Left cardiac atrium (tissue), 4 donors: Measurements from ENCODE around the gene CREB1. TPM values are rescaled to one million over a fixed set of nuclear protein-coding genes. Genes with fewer than 3 reads are reported as not detected.

Experiments used
- ATAC-seq, 2 donors: fragments of 200-7000 bp; cut with Tn5 transposase; one replicate each; pipeline ENCODE4 v1.9.1; 2020; ENCODE audit warnings: mild to moderate bottlenecking in 2 of 2, moderate library complexity in 2 of 2
- DNase-seq: peaks from one replicate; pipeline ENCODE4 v3.0.0-alpha.2; 2020
- intact Hi-C, 2 donors: fragments of 100-400 bp; cut with DNase I; formaldehyde crosslinking; loops; one replicate each; pipeline versions ENCODE4 v1.14.1 to v1.15.1; 2022 to 2023
- total RNA-seq, 2 donors: library from RNA; stranded (reverse); fragmentation: NEBNext Ultra II Directional; extraction: Animal tissue kit (Norgen Biotek cat#: 25700); gene quantifications; one replicate each; pipeline ENCODE4 v1.2.1, GENCODE V29; 2021
- donor health status: DM: no; HTN: yes; CAD: no.
- donor health status: DM: no; HTN: yes; CAD: no; lungs with severe emphysema.
- donor health status: DM: yes; HTN: yes; CAD: no.
- donor health status: Dilated cardiomyopathy.

CREB1 gene
- total RNA-seq, 2 donors from 2014 or later = 40.4 to 40.6 TPM

GRCh38 chr2:207589143-207589542 lies 59.4 kb downstream of the CREB1 start:
- intact Hi-C loops = no loop called here

GRCh38 chr2:207593277-207593676 lies 63.5 kb downstream of the CREB1 start:
- ATAC-seq = no peak
- DNase-seq = no peak
- intact Hi-C loops = no loop called here

More at GRCh38 chr2:207589143-207589542, 59.4 kb downstream of the CREB1 start:
- no peak for ATAC-seq
- no peak for DNase-seq

GRCh38 chr2:207594264-207594663 lies 64.5 kb downstream of the CREB1 start:
- intact Hi-C loops = no loop called here
- DNase-seq = no peak
- ATAC-seq = no peak

GRCh38 chr2:207594731-207595130 lies 65.0 kb downstream of the CREB1 start:
- DNase-seq (no peak), ATAC-seq (no peak)
- intact Hi-C loops = no loop called here

- no peak for DNase-seq
- no peak for ATAC-seq
- intact Hi-C loops = no loop called here
Observed at GRCh38 chr2:207599636-207600035, 69.9 kb downstream of the CREB1 start.

GRCh38 chr2:207600231-207600630 lies 70.5 kb downstream of the CREB1 start:
- intact Hi-C loops = no loop called here
- DNase-seq = no peak
- ATAC-seq = no peak

- intact Hi-C loops = no loop called here
- no peak for ATAC-seq
- DNase-seq = no peak
Observed at GRCh38 chr2:207601774-207602173, 72.0 kb downstream of the CREB1 start.

DNA sequence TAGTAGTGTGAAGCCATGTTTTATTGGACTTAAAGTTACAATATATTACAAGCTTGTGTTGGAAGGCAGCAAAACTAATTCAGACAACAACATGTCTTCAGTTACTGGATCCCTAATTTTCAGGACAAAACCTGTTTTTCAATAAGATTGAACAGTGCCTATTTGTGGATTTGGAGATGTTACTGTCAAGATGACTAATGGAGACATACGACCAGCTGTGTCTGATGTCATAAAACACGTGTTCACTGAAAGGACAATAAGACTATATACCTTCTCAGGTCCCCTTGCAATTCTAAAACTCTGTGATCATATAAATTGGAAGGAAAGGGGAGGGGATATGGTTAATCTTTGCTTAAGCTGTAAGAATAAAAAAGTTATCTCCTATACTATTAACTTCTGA lies 73.7 kb downstream of the CREB1 start:
- DNase-seq (no peak), ATAC-seq (no peak)
- intact Hi-C loops = no loop called here

GRCh38 chr2:207606399-207606798 lies 76.6 kb downstream of the CREB1 start:
- ATAC-seq = no peak
- intact Hi-C loops = no loop called here

DNA sequence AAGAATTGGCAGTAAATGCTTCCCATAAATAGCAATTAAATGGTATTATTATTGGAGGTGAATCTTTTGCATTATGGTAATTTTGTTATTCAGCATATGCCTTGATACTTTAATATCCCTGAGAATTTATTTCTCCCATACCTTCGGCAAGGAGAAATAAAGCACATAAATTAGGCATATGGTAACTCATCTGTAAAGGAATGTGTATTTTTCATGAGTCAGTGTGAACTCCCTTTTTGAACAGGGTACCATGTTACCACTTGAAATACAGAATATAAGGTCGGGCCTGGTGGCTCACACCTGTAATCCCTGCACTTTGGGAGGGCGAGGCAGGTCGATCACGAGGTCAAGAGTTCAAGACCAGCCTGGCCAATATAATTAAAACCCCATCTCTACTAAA lies 77.1 kb downstream of the CREB1 start:
- intact Hi-C loops = no loop called here
- DNase-seq = no peak
- ATAC-seq = no peak

More at GRCh38 chr2:207606399-207606798, 76.6 kb downstream of the CREB1 start:
- no peak for DNase-seq

GRCh38 chr2:207612714-207613113 lies 83.0 kb downstream of the CREB1 start:
- no peak for ATAC-seq
- intact Hi-C loops = no loop called here
- DNase-seq = no peak

DNA sequence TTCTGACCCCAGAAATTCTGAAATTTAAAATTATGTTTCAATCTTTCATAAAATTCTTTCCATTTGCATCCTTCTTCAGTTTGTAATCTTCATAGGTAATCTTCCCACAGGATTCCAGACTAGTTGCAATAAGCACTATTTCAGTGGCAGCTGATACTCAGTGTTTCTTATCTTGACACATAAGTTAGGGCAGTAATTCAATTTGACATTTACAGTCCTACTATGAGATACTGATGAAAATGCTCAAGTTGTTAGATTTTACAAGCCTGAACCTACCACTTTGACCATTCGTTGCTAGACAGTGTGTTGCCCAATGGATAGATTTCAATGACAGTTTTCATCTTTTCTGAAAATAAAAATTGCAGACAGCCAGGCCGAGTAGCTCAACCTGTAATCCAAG lies 85.1 kb downstream of the CREB1 start:
- DNase-seq = no peak
- no peak for ATAC-seq
- intact Hi-C loops = no loop called here

- peak in 1 of 2 donors; percentile 71 for ATAC-seq
- intact Hi-C loops = no loop called here
- no peak for DNase-seq
Observed at GRCh38 chr2:207616185-207616584, 86.4 kb downstream of the CREB1 start.

DNA sequence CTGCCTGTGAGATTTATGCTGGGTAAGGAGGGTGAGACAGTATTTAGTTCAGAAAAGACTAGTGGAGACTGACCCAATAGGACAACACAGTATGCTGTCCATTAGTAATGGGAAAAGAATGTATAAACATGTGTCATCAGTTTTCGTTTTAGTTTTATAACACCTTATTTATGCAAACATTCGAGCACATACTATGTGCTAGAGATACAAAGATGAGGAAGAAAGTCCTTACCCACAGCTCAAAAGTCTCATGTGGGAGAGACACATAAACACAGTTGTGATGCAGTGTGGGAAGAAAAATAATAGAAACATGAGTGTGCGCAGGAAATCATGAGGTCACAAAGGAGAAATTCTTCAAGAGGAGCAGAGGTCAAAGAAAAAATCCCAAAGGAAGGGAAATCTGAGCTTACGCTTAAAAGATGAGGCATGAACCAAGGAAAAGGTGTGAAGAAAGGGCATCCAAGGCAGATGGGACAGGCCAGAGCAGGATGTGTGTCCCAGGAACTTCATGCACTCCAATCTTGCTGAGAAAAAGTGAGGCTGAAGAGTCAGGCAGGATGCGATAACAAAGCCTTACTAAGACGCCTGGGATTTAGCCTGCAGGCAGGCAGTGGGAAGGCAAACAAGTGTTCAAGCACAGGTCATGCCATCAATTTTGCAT lies 87.4 kb downstream of the CREB1 start:
- DNase-seq (no peak), ATAC-seq (peak in 1 of 2 donors; percentile 63)
- intact Hi-C loops = no loop called here

- intact Hi-C loops = loop anchor here (10.0 kb wide), 4 partner anchors 85 to 115 kb away; partner anchors contain the start of genes CCNYL1 (in 1 of the 2) and CREB1 (in 1 of the 2)
Observed at GRCh38 chr2:207619764-207620203, 90.0 kb downstream of the CREB1 start.

DNA sequence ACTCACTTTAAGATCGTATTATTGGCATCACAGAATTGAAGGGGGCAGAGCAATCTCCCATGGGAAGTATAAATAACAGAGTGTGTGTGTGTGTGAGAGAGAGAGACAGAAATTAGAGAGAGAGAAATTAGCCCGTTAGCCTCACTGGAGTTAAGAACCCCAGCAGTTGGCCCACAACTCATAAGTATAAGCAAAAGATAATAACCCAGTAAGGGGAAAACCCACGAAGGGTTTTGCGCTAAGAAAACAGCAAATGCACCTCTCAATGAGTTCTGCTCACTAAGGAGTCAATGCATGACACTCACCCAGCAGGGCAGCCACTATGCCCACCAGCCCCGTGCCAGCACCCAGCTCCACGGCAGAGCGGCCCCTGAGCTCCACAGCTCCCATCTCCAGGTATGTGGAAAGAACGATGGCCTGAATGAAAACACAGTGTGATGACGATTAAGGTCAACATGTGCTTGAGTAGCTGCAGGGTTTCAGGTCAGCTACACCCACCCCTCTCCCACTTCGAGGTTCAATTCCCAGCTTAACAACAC lies 91.8 kb downstream of the CREB1 start:
- no peak for DNase-seq
- intact Hi-C loops = loop anchor here (10.0 kb wide), 4 partner anchors 87 to 117 kb away; partner anchors contain the start of genes CCNYL1 (in 1 of the 2) and CREB1 (in 1 of the 2)
- no peak for ATAC-seq

More at GRCh38 chr2:207619764-207620203, 90.0 kb downstream of the CREB1 start:
- ATAC-seq = no peak
- DNase-seq = no peak

- DNase-seq (peak; percentile 70), ATAC-seq (peak; percentile 66 to 75)
- intact Hi-C loops = loop anchor here (5.0 to 10.0 kb wide), 5 partner anchors 88 to 120 kb away; partner anchors contain the start of genes CCNYL1 (in 2 of the 2) and CREB1 (in 1 of the 2)
Observed at GRCh38 chr2:207624185-207625013, 94.6 kb downstream of the CREB1 start.

- DNase-seq = peak; percentile 90
- intact Hi-C loops = loop anchor here (5.0 to 10.0 kb wide), 5 partner anchors 87 to 120 kb away; partner anchors contain the start of genes CCNYL1 (in 2 of the 2) and CREB1 (in 1 of the 2)
- peak; percentile 94 for ATAC-seq
Observed at GRCh38 chr2:207625014-207625907, 95.5 kb downstream of the CREB1 start, which contains the start of gene METTL21A. Gene METTL21A (minus strand): TSS chr2:207625394. CDS start chr2:207624375, 1,019 bp downstream.
